ENCODE measurements around the gene PPFIA2.

PPFIA2 gene

DNA sequence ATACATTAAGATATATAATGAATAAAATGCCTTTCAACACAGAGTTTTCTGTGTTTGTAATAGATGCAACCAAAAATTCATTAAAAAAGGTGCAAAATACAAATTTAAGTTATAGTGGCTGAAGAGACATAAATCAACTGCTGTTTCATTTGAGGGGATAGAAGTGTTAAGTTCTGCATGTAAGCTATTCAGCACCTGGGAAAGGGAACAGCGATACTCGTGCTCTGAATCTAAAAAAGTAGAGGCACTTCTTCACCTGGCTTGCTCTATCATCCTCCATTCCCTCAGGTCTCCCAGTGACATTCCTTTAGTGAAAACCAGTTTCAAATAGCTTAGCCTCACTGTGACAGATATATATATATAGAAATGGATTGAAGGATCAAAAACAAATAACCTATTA lies 458.7 kb downstream of the PPFIA2 start:
- H3K9ac ChIP-seq (ENCODE audit: low read depth, low read length): no peak overlapping the region
- no peak overlapping the region for H3K4me3 ChIP-seq (ENCODE audit: low read length)
- no peaks in the 10 kb centered on the region for H3K27me3 ChIP-seq (ENCODE audit: insufficient read depth, low read length)
- no peaks in the 10 kb centered on the region for H3K36me3 ChIP-seq (ENCODE audit: insufficient read depth, low read length)
- H3K9me3 ChIP-seq (ENCODE audit: insufficient read depth, low read depth, low read length): no peaks in the 10 kb centered on the region
- WGBS: 71% methylated on average over 2 of the region's 2 CpGs
- no peaks in the 10 kb centered on the region for H3K4me1 ChIP-seq (ENCODE audit: insufficient read depth, low read length)
- H3K27ac ChIP-seq (ENCODE audit: low read depth, low read length): no peak overlapping the region

DNA sequence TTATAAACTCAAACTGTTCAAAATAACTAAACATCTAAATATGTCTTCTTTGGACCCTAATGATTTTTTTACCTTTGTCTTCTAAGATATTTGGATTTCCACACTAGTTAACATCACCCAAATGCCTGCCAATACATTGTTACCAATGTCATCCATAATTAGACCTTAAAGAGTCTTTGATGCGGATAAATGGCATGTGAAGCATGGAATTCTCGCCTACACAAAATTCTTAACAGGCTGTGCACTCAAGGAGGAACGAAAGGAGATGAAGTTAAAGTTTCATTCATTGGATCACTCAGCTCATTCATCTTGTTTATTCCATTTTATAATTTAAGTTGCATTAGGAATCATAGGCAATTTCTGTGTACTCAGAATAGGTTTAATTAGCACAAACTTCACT lies 461.5 kb downstream of the PPFIA2 start:
- Histone ChIP-seq H3K27me3 (ENCODE audit: insufficient read depth, low read length) (no peaks in the 10 kb centered on the region), H3K4me3 (ENCODE audit: low read length) (no peak overlapping the region), H3K4me1 (ENCODE audit: insufficient read depth, low read length) (no peaks in the 10 kb centered on the region), H3K9me3 (ENCODE audit: insufficient read depth, low read depth, low read length) (no peaks in the 10 kb centered on the region), H3K36me3 (ENCODE audit: insufficient read depth, low read length) (no peaks in the 10 kb centered on the region), H3K9ac (ENCODE audit: low read depth, low read length) (no peak overlapping the region), H3K27ac (ENCODE audit: low read depth, low read length) (no peak overlapping the region)
- WGBS: 96% methylated on average over 3 of the region's 3 CpGs

GRCh38 chr12:81296556-81297305 lies 462.4 kb downstream of the PPFIA2 start:
- H3K9ac ChIP-seq (ENCODE audit: low read depth, low read length): no peak overlapping the region
- H3K36me3 ChIP-seq (ENCODE audit: insufficient read depth, low read length): no peaks in the 10 kb centered on the region
- no peak overlapping the region for H3K27ac ChIP-seq (ENCODE audit: low read depth, low read length)
- no peaks in the 10 kb centered on the region for H3K9me3 ChIP-seq (ENCODE audit: insufficient read depth, low read depth, low read length)
- H3K4me1 ChIP-seq (ENCODE audit: insufficient read depth, low read length): no peaks in the 10 kb centered on the region
- H3K27me3 ChIP-seq (ENCODE audit: insufficient read depth, low read length): no peaks in the 10 kb centered on the region
- H3K4me3 ChIP-seq (ENCODE audit: low read length): no peak overlapping the region
- WGBS: 90% methylated on average over 1 of the region's 2 CpGs

DNA sequence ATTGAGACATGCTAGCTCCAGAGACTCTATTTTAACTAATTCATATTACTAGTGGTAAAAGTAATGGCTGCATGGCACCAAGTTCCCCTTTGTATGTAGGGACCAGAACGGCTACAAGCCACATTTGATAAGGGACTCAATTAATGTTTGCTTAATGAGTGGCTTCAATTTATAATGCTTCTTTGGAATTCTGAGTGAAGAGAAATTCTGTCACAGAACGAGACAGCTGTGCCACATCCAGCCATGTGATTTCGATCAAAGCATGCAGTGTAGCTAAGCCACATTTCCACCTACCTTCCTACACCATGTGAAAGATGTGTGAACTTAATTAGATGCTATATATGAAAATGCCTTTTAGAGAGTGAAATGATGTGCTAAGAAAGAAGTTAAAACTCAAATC lies 463.9 kb downstream of the PPFIA2 start:
- WGBS: 94% methylated on average over 2 of the region's 3 CpGs
- H3K27ac ChIP-seq (ENCODE audit: low read depth, low read length): no peak overlapping the region

GRCh38 chr12:81294325-81295190 lies 464.6 kb downstream of the PPFIA2 start:
- Histone ChIP-seq H3K4me3 (ENCODE audit: low read length) (no peak overlapping the region), H3K27ac (ENCODE audit: low read depth, low read length) (no peak overlapping the region)
- whole genome bisulfite sequencing: 89% methylated on average over 9 of the region's 12 CpGs

More for the DNA sequence above, 463.9 kb downstream of the PPFIA2 start:
- Histone ChIP-seq H3K9ac (ENCODE audit: low read depth, low read length) (no peak overlapping the region), H3K36me3 (ENCODE audit: insufficient read depth, low read length) (no peaks in the 10 kb centered on the region), H3K9me3 (ENCODE audit: insufficient read depth, low read depth, low read length) (no peaks in the 10 kb centered on the region), H3K27me3 (ENCODE audit: insufficient read depth, low read length) (no peaks in the 10 kb centered on the region), H3K4me1 (ENCODE audit: insufficient read depth, low read length) (no peaks in the 10 kb centered on the region), H3K4me3 (ENCODE audit: low read length) (no peak overlapping the region)

GRCh38 chr12:81288651-81289050 lies 470.5 kb downstream of the PPFIA2 start:
- H3K36me3 ChIP-seq (ENCODE audit: insufficient read depth, low read length): no peaks in the 10 kb centered on the region
- no peak overlapping the region for H3K9ac ChIP-seq (ENCODE audit: low read depth, low read length)
- H3K27me3 ChIP-seq (ENCODE audit: insufficient read depth, low read length): no peaks in the 10 kb centered on the region
- H3K4me3 ChIP-seq (ENCODE audit: low read length): no peak overlapping the region
- H3K27ac ChIP-seq (ENCODE audit: low read depth, low read length): no peak overlapping the region
- no peaks in the 10 kb centered on the region for H3K4me1 ChIP-seq (ENCODE audit: insufficient read depth, low read length)
- H3K9me3 ChIP-seq (ENCODE audit: insufficient read depth, low read depth, low read length): no peaks in the 10 kb centered on the region

More at GRCh38 chr12:81294325-81295190, 464.6 kb downstream of the PPFIA2 start:
- Histone ChIP-seq H3K9me3 (ENCODE audit: insufficient read depth, low read depth, low read length) (no peaks in the 10 kb centered on the region), H3K9ac (ENCODE audit: low read depth, low read length) (no peak overlapping the region), H3K36me3 (ENCODE audit: insufficient read depth, low read length) (no peaks in the 10 kb centered on the region), H3K4me1 (ENCODE audit: insufficient read depth, low read length) (no peaks in the 10 kb centered on the region), H3K27me3 (ENCODE audit: insufficient read depth, low read length) (no peaks in the 10 kb centered on the region)

DNA sequence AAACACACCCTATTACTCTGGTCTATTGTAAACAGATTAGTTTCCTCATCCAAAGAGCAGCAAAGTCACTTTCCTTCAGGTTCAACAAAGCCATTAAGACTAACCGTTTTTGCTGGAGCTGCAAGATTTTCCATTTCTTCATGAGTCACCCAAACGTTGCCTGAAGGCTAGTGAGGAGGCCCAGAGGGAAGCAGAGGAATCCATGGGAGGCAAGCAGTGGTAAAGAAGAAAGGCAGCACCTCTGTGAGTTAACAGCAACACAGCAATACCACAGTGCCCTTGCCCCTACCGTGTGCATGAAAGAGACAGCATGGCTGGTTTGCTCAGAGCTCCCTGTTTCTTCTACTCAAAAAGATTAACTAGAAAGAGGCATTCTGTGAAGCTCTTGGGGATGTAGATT lies 475.0 kb downstream of the PPFIA2 start:
- Histone ChIP-seq H3K4me3 (ENCODE audit: low read length) (no peak overlapping the region), H3K4me1 (ENCODE audit: insufficient read depth, low read length) (no peaks in the 10 kb centered on the region), H3K9ac (ENCODE audit: low read depth, low read length) (no peak overlapping the region), H3K27ac (ENCODE audit: low read depth, low read length) (no peak overlapping the region), H3K36me3 (ENCODE audit: insufficient read depth, low read length) (no peaks in the 10 kb centered on the region), H3K9me3 (ENCODE audit: insufficient read depth, low read depth, low read length) (no peaks in the 10 kb centered on the region), H3K27me3 (ENCODE audit: insufficient read depth, low read length) (no peaks in the 10 kb centered on the region)
- 43% methylated on average over 3 of the region's 3 CpGs for WGBS

- Histone ChIP-seq H3K9me3 (ENCODE audit: insufficient read depth, low read depth, low read length) (no peaks in the 10 kb centered on the region), H3K4me3 (ENCODE audit: low read length) (no peak overlapping the region), H3K27me3 (ENCODE audit: insufficient read depth, low read length) (no peaks in the 10 kb centered on the region), H3K4me1 (ENCODE audit: insufficient read depth, low read length) (no peaks in the 10 kb centered on the region), H3K36me3 (ENCODE audit: insufficient read depth, low read length) (no peaks in the 10 kb centered on the region), H3K27ac (ENCODE audit: low read depth, low read length) (no peak overlapping the region), H3K9ac (ENCODE audit: low read depth, low read length) (no peak overlapping the region)
- WGBS: 94% methylated on average over 7 of the region's 8 CpGs
These were observed 484.3 kb downstream of the PPFIA2 start for GRCh38 chr12:81274637-81275529.

DNA sequence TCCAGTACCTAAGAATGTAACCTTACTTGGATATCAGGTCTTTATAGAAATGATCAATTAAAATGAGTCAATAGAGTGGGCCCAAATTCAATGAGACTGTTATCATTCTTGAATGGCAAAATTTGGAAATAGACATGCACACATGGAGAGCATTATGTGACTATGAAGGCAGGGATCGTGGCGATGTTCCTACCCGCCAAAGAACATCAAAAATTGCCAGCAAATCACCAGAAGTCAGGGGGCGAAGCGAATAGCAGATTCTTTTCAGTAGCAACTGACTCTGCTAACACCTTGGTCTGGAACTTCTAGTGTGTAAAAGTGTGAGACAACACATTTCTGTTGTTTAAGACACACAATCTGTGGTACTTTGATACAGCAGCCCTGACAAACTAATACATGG lies 488.8 kb downstream of the PPFIA2 start:
- no peak overlapping the region for H3K4me3 ChIP-seq (ENCODE audit: low read length)
- H3K36me3 ChIP-seq (ENCODE audit: insufficient read depth, low read length): no peaks in the 10 kb centered on the region
- no peaks in the 10 kb centered on the region for H3K27me3 ChIP-seq (ENCODE audit: insufficient read depth, low read length)
- WGBS: 93% methylated on average over 5 of the region's 5 CpGs
- no peak overlapping the region for H3K9ac ChIP-seq (ENCODE audit: low read depth, low read length)
- no peak overlapping the region for H3K27ac ChIP-seq (ENCODE audit: low read depth, low read length)
- no peaks in the 10 kb centered on the region for H3K9me3 ChIP-seq (ENCODE audit: insufficient read depth, low read depth, low read length)
- H3K4me1 ChIP-seq (ENCODE audit: insufficient read depth, low read length): no peaks in the 10 kb centered on the region

DNA sequence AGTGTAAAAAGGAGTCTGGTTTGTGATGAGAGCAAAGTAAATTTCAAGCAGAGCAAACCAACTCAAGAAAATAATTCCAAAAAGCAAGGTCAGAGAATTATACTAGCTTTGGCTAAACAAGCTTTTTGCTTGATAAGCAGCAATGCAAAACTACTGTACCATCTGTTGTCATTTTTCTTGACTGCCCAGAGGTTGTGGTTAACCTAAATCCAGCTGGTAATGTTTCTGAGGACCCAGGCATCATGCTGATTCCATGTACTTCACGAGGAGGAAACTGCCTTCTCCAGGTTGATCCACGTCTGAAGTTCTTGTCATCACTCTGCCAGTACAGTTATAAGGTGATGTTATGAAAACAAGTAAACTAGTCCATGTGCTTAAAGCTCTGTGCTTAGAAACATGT lies 496.1 kb downstream of the PPFIA2 start:
- Histone ChIP-seq H3K27ac (ENCODE audit: low read depth, low read length) (no peak overlapping the region), H3K27me3 (ENCODE audit: insufficient read depth, low read length) (no peaks in the 10 kb centered on the region), H3K4me1 (ENCODE audit: insufficient read depth, low read length) (0 out of 2 replicates have a peak, but pooled peaks cover 3% of the 10 kb centered on the region), H3K4me3 (ENCODE audit: low read length) (no peak overlapping the region), H3K9me3 (ENCODE audit: insufficient read depth, low read depth, low read length) (no peaks in the 10 kb centered on the region), H3K36me3 (ENCODE audit: insufficient read depth, low read length) (no peaks in the 10 kb centered on the region), H3K9ac (ENCODE audit: low read depth, low read length) (no peak overlapping the region)
- WGBS: 89% methylated on average over 2 of the region's 2 CpGs

Measured in HUES64 (cell line).